Neural crest cell (in vitro differentiated cells): Measurements from ENCODE around the gene GEMIN7. TPM values are rescaled to one million over a fixed set of nuclear protein-coding genes. Genes with fewer than 3 reads are reported as not detected.
A peak's percentile ranks its signal among the peaks of the same experiment; 100 is the strongest.

Experiments
- DNase-seq: peaks from one replicate; pipeline ENCODE4 v3.0.0; 2021; ENCODE audit warnings: low read depth, mixed read lengths, low spot score
- H3K27ac Mint-ChIP-seq: one replicate; pipeline ENCODE4 v1.8.0; 2021; ENCODE audit warnings: mild to moderate bottlenecking, mixed read lengths; ENCODE audit not compliant: unreplicated experiment
- H3K27me3 Mint-ChIP-seq: 2 replicates; pipeline ENCODE4 v1.8.0; 2021; ENCODE audit warnings: low read depth, mild to moderate bottlenecking, mixed read lengths
- H3K36me3 Mint-ChIP-seq: 2 replicates; pipeline ENCODE4 v1.8.0; 2021; ENCODE audit warnings: low read depth, mild to moderate bottlenecking, mixed read lengths
- H3K4me1 Mint-ChIP-seq: 2 replicates; pipeline ENCODE4 v1.8.0; 2021; ENCODE audit warnings: mixed read lengths
- H3K4me3 Mint-ChIP-seq: one replicate; pipeline ENCODE4 v1.8.0; 2021; ENCODE audit warnings: mild to moderate bottlenecking, mixed read lengths
- H3K9me3 Mint-ChIP-seq: 2 replicates; pipeline ENCODE4 v1.8.0; 2021; ENCODE audit warnings: mixed read lengths
- CTCF ChIP-seq: fragments of 200-600 bp; sonication (generic); conservative IDR thresholded peaks from 2 replicates; pipeline ENCODE4 v1.5.0; 2021; ENCODE audit warnings: antibody characterized with exemption, mild to moderate bottlenecking
- long read RNA-seq: library from polyadenylated mRNA; unstranded; transcript quantifications from one replicate; pipeline ENCODE4 v2.0.0, GENCODE V29; 2020
- total RNA-seq: library from RNA; stranded (reverse); gene quantifications from 2 replicates; pipeline ENCODE4 v1.2.1, GENCODE V29; 2021

The GEMIN7 gene
- total RNA-seq: 36.0 and 36.2 TPM in 2 replicates
- long read RNA-seq, transcript GEMIN7-204 (3 exons, 576 nt): minor isoform, 6 of 33 reads
- long read RNA-seq, transcript GEMIN7-202 (2 exons, 716 nt): minor isoform, 10 of 33 reads
- long read RNA-seq, transcript GEMIN7-201 (3 exons, 1,657 nt): major isoform, 14 of 33 reads
- long read RNA-seq, partial matches to known transcripts: 0 of 33 reads
- long read RNA-seq, other reads (novel, unspliced or antisense): 1 of 33 reads

- TF ChIP-seq CTCF: peak; percentile 41
- Mint-ChIP-seq H3K4me3 (peak within 1 kb of the TSS; percentile 98), H3K27me3 (peaks cover 38% of the 10 kb centered on the region), H3K9me3 (no peaks in the 10 kb centered on the region), H3K4me1 (peaks cover 33% of the 10 kb centered on the region), H3K27ac (peak within 1 kb of the TSS; percentile 97), H3K36me3 (peaks cover 5% of the 10 kb centered on the region)
- peak; percentile 83 for DNase-seq
Measured at GRCh38 chr19:45079063-45079910, at the start of gene GEMIN7. Gene GEMIN7 (plus strand): TSS chr19:45079260. CDS start chr19:45090115, 10,855 bp downstream.

GRCh38 chr19:45030825-45031224 lies 48.2 kb upstream of the GEMIN7 start:
- H3K27me3 Mint-ChIP-seq: no peaks in the 10 kb centered on the region
- H3K4me1 Mint-ChIP-seq: no peaks in the 10 kb centered on the region
- no peak for DNase-seq
- H3K9me3 Mint-ChIP-seq: no peaks in the 10 kb centered on the region
- H3K36me3 Mint-ChIP-seq: peaks cover 2% of the 10 kb centered on the region
- no peak for TF ChIP-seq CTCF
- H3K27ac Mint-ChIP-seq: no peak overlapping the region
- no peak overlapping the region for H3K4me3 Mint-ChIP-seq

- Mint-ChIP-seq H3K4me3 (no peak overlapping the region), H3K9me3 (no peaks in the 10 kb centered on the region), H3K4me1 (no peaks in the 10 kb centered on the region), H3K27me3 (no peaks in the 10 kb centered on the region), H3K36me3 (peaks cover 2% of the 10 kb centered on the region), H3K27ac (no peak overlapping the region)
- no peak for DNase-seq
- no peak for TF ChIP-seq CTCF
Measured at GRCh38 chr19:45032421-45032820, 46.6 kb upstream of the GEMIN7 start.

GRCh38 chr19:45035755-45036154 lies 43.3 kb upstream of the GEMIN7 start:
- H3K9me3 Mint-ChIP-seq: no peaks in the 10 kb centered on the region
- no peak overlapping the region for H3K27ac Mint-ChIP-seq
- TF ChIP-seq CTCF: no peak
- no peak overlapping the region for H3K4me3 Mint-ChIP-seq
- no peaks in the 10 kb centered on the region for H3K27me3 Mint-ChIP-seq
- H3K4me1 Mint-ChIP-seq: peaks cover 15% of the 10 kb centered on the region
- no peak for DNase-seq
- H3K36me3 Mint-ChIP-seq: peaks cover 6% of the 10 kb centered on the region

GRCh38 chr19:45037393-45038169 lies 41.5 kb upstream of the GEMIN7 start:
- Mint-ChIP-seq H3K9me3 (no peaks in the 10 kb centered on the region), H3K36me3 (peaks cover 12% of the 10 kb centered on the region), H3K4me1 (peaks cover 25% of the 10 kb centered on the region), H3K27ac (no peak overlapping the region), H3K4me3 (peak overlapping the region; percentile 62), H3K27me3 (no peaks in the 10 kb centered on the region)
- DNase-seq: no peak
- TF ChIP-seq CTCF: no peak
